NCI-H1417 (cell line): ENCODE data around the gene PPP1R1A.

Experiments
- DNase-seq, 3 experiments: peaks; one replicate each; lab custom pipeline; 2025; lab: John Stamatoyannopoulos, UW

The PPP1R1A gene

GRCh38 chr12:54535474-54535873 is 53.0 kb downstream of the PPP1R1A start:
- no peak for DNase-seq

DNA sequence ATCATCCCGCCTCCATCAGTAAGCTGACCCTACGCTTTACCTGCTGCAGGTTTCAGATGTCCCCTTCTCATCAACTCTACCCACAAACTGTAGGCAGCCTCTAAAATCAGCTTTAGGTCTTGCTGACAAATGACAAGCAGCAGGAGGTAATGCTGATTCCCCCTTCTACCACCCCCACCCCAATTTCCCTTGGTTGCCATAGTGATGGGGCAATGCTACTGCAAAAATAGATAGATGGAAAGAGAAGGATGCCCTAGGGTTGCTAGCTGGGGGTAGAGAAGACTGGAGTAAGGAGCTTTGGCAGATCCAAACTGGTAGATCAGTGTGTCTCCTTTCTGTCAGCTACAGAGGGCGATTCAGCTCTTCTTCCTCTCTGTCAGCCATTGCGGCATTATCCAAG is 58.9 kb downstream of the PPP1R1A start:
- no peak for DNase-seq
